Kidney (tissue), 14 donors: ENCODE results near the gene C1QTNF7. TPM values are rescaled to one million over a fixed set of nuclear protein-coding genes. Genes with fewer than 3 reads are reported as not detected.

Experiments used
- DNase-seq, 5 donors: peaks; one replicate each; pipeline ENCODE4 v3.0.0-alpha.2; 2013 to 2020
- FAIRE-seq: peaks from 2 replicates; lab custom pipeline; 2012; peaks lifted over from hg19 to GRCh38; lab: Jason Lieb, UNC
- H3K27ac ChIP-seq, 2 donors: one replicate each; pipeline ENCODE4 v1.7.0; 2013; ENCODE audit warnings: low read depth in 2 of 2, low read length in 2 of 2, inconsistent platforms in 1 of 2
- H3K27me3 ChIP-seq: one replicate; pipeline ENCODE4 v1.7.1; 2013; ENCODE audit warnings: low read length, inconsistent platforms; ENCODE audit not compliant: control insufficient read depth, insufficient read depth
- H3K36me3 ChIP-seq, 3 donors: one replicate each; pipeline versions ENCODE4 v1.7.0 to v1.7.1; 2013; ENCODE audit warnings: low read length in 3 of 3, control low read depth in 1 of 3, inconsistent platforms in 1 of 3; ENCODE audit not compliant: insufficient read depth in 3 of 3, control insufficient read depth in 2 of 3
- H3K4me1 ChIP-seq, 3 donors: one replicate each; pipeline versions ENCODE4 v1.7.0 to v1.7.1; 2013; ENCODE audit warnings: low read length in 3 of 3, inconsistent platforms in 1 of 3, low read depth in 1 of 3; ENCODE audit not compliant: control insufficient read depth in 2 of 3, insufficient read depth in 2 of 3
- H3K4me3 ChIP-seq, 3 donors: one replicate each; pipeline versions ENCODE4 v1.7.0 to v1.8.1; 2013; ENCODE audit warnings: low read length in 3 of 3, control low read depth in 1 of 3, inconsistent platforms in 1 of 3
- H3K9ac ChIP-seq, 3 donors: one replicate each; pipeline versions ENCODE4 v1.7.0 to v1.7.1; 2013; ENCODE audit warnings: low read length in 3 of 3, control low read depth in 1 of 3, inconsistent platforms in 1 of 3
- H3K9me3 ChIP-seq, 3 donors: one replicate each; pipeline versions ENCODE4 v1.7.0 to v1.7.1; 2013; ENCODE audit warnings: low read length in 3 of 3, control low read depth in 1 of 3, inconsistent platforms in 1 of 3; ENCODE audit not compliant: control insufficient read depth in 2 of 3, insufficient read depth in 1 of 3
- CTCF ChIP-seq: IDR thresholded peaks from 3 replicates; pipeline ENCODE4 v1.5.1; 2012; ENCODE audit warnings: mild to moderate bottlenecking, moderate library complexity, borderline replicate concordance; ENCODE audit not compliant: insufficient read depth; ENCODE audit errors: extremely low read depth
- intact Hi-C: fragments of 100-400 bp; cut with DNase I; formaldehyde crosslinking; loops from one replicate; pipeline ENCODE4 v1.11.1; 2022
- polyA plus RNA-seq: library from polyadenylated mRNA; stranded (reverse); fragments of 350-450 nt; fragmentation: Illumina TruSeq; extraction: RNeasy Lipid Tissue Mini Kit (QIAGEN cat#74804); gene quantifications from one replicate; pipeline ENCODE4 v1.2.3, GENCODE V29; 2014; ENCODE audit warnings: low read depth, low replicate concordance; ENCODE audit not compliant: insufficient read depth
- total RNA-seq: library from RNA; stranded (reverse); fragmentation: NEBNext Ultra II Directional; extraction: Animal tissue kit (Norgen Biotek cat#: 25700); gene quantifications from one replicate; pipeline ENCODE4 v1.2.1, GENCODE V29; 2021
- donor health status: control.
- donor health status: control.
- donor health status: control.
- donor health status: control.
- donor health status: control.
- donor health status: DM: yes; HTN: yes; CAD: no.
- donor health status: Normal renal cell carcinoma (clear cell type).

The C1QTNF7 gene
- total and polyA plus RNA-seq, 2 donors from 2014 or later = 2.2 to 5.3 TPM

- no peaks in the 10 kb centered on the region for H3K27me3 ChIP-seq
- no peak for TF ChIP-seq CTCF
- H3K36me3 ChIP-seq = peaks cover 0 to 4% (median 3%) of the 10 kb centered on the region in 3 donors
- no peaks in the 10 kb centered on the region for H3K9me3 ChIP-seq
- H3K9ac ChIP-seq = no peak overlapping the region
- intact Hi-C loops = no loop called here
- H3K4me1 ChIP-seq = peaks cover 0 to 12% (median 10%) of the 10 kb centered on the region in 3 donors
- no peak for FAIRE-seq
- no peak overlapping the region for H3K27ac ChIP-seq
- DNase-seq = no peak
- H3K4me3 ChIP-seq = no peak overlapping the region
Measured at GRCh38 chr4:15478724-15479088, 50.9 kb downstream of the C1QTNF7 start.

- TF ChIP-seq CTCF = peak; percentile 66
- peaks cover 0 to 14% (median 10%) of the 10 kb centered on the region in 3 donors for H3K4me1 ChIP-seq
- H3K9ac ChIP-seq = peak overlapping the region; percentile 22 to 82 (median 57)
- H3K4me3 ChIP-seq = peak overlapping the region; percentile 59 to 87 (median 75)
- peak; percentile 68 to 96 (median 90) for DNase-seq
- H3K27me3 ChIP-seq = no peaks in the 10 kb centered on the region
- no peak for FAIRE-seq
- no peaks in the 10 kb centered on the region for H3K9me3 ChIP-seq
- H3K27ac ChIP-seq = peak overlapping the region; percentile 44 to 74
- peaks cover 0 to 4% (median 3%) of the 10 kb centered on the region in 3 donors for H3K36me3 ChIP-seq
- intact Hi-C loops = no loop called here
Measured at GRCh38 chr4:15479089-15479912, 51.5 kb downstream of the C1QTNF7 start.

GRCh38 chr4:15479913-15480185, 52.0 kb downstream of the C1QTNF7 start:
- Histone ChIP-seq H3K36me3 (peaks cover 0 to 4% (median 3%) of the 10 kb centered on the region in 3 donors), H3K4me3 (peak overlapping the region; percentile 59 to 87 (median 75)), H3K27ac (peak overlapping the region; percentile 44 to 74), H3K9ac (peak overlapping the region in 1 of 3 donors; percentile 82), H3K4me1 (peaks cover 0 to 14% (median 10%) of the 10 kb centered on the region in 3 donors), H3K9me3 (no peaks in the 10 kb centered on the region), H3K27me3 (no peaks in the 10 kb centered on the region)
- no peak for TF ChIP-seq CTCF
- intact Hi-C loops = no loop called here
- FAIRE-seq = no peak
- DNase-seq = no peak
